ENCODE measurements around the gene ZIC4.

GRCh38 chr3:147400111-147400510 lies 6.2 kb downstream of the ZIC4 start:
- no peak for TF ChIP-seq CTCF (IDR thresholded peaks at IDR 0.05)
- TF ChIP-seq EP300 (IDR thresholded peaks at IDR 0.05): no peak
- TF ChIP-seq POLR2AphosphoS5 (IDR thresholded peaks at IDR 0.05): no peak
- TF ChIP-seq POLR2A (IDR thresholded peaks at IDR 0.05): no peak

Measured in sigmoid colon (tissue), 4 donors.